SK-N-SH treated with all-trans-retinoic acid at 6 μM for 48 hours (cell line): ENCODE measurements around the gene MAST4.

Source experiments
- ATAC-seq: fragments of 200-7000 bp; cut with Tn5 transposase; 3 replicates; pipeline ENCODE4 v1.9.1; 2020; ENCODE audit warnings: mild to moderate bottlenecking, moderate library complexity
- ARNTL ChIP-seq: fragments of 450-650 bp; formaldehyde crosslinking; IDR thresholded peaks from 2 replicates; pipeline ENCODE4 v1.5.0; 2020; ENCODE audit warnings: low read depth, mild to moderate bottlenecking, moderate library complexity, borderline replicate concordance
- BACH2 ChIP-seq: fragments of 250-450 bp; sonication (Bioruptor Pico); IDR thresholded peaks from 2 replicates; pipeline ENCODE4 v1.9.0; 2021; ENCODE audit warnings: mild to moderate bottlenecking, borderline replicate concordance
- CSDC2 ChIP-seq: fragments of 250-450 bp; sonication (Bioruptor Pico); IDR thresholded peaks from 2 replicates; pipeline ENCODE4 v1.5.0; 2020; ENCODE audit warnings: mild to moderate bottlenecking, moderate library complexity
- ESRRG ChIP-seq: fragments of 250-450 bp; sonication (Bioruptor Pico); IDR thresholded peaks from 2 replicates; pipeline ENCODE4 v1.6.1; 2021; ENCODE audit warnings: mild to moderate bottlenecking
- GLIS3 ChIP-seq: fragments of 250-450 bp; sonication (Bioruptor Pico); IDR thresholded peaks from 2 replicates; pipeline ENCODE4 v1.5.0; 2020; ENCODE audit warnings: mild to moderate bottlenecking, moderate library complexity
- ISL1 ChIP-seq: fragments of 250-450 bp; sonication (Bioruptor Pico); IDR thresholded peaks from 2 replicates; pipeline ENCODE4 v2.1.2; 2022; ENCODE audit warnings: mild to moderate bottlenecking, moderate library complexity
- OSR1 ChIP-seq: fragments of 250-450 bp; sonication (Bioruptor Pico); IDR thresholded peaks from 2 replicates; pipeline ENCODE4 v1.8.0; 2022; ENCODE audit warnings: moderate library complexity, mild to moderate bottlenecking, inconsistent platforms
- PPARA ChIP-seq: fragments of 250-450 bp; sonication (Bioruptor Pico); IDR thresholded peaks from 2 replicates; pipeline ENCODE4 v1.5.0; 2020; ENCODE audit warnings: mild to moderate bottlenecking, borderline replicate concordance
- RARB ChIP-seq: fragments of 250-450 bp; sonication (Bioruptor Pico); IDR thresholded peaks from 2 replicates; pipeline ENCODE4 v1.8.0; 2021; ENCODE audit warnings: mild to moderate bottlenecking, moderate library complexity
- SNAI2 ChIP-seq: fragments of 250-450 bp; sonication (Bioruptor Pico); IDR thresholded peaks from 2 replicates; pipeline ENCODE4 v1.5.0; 2020; ENCODE audit warnings: mild to moderate bottlenecking, moderate library complexity
- TCF4 ChIP-seq: fragments of 250-450 bp; sonication (Bioruptor Pico); IDR thresholded peaks from 2 replicates; pipeline ENCODE4 v1.8.0; 2021; ENCODE audit warnings: mild to moderate bottlenecking, moderate library complexity, borderline replicate concordance
- TOX ChIP-seq: fragments of 250-450 bp; sonication (Bioruptor Pico); IDR thresholded peaks from 2 replicates; pipeline ENCODE4 v1.8.0; 2021; ENCODE audit warnings: mild to moderate bottlenecking, moderate library complexity, borderline replicate concordance
- ZC3H10 ChIP-seq: fragments of 250-450 bp; sonication (Bioruptor Pico); IDR thresholded peaks from 2 replicates; pipeline ENCODE4 v1.5.1; 2021; ENCODE audit warnings: mild to moderate bottlenecking, moderate library complexity
- ZFP3 ChIP-seq: fragments of 250-450 bp; sonication (Bioruptor Pico); IDR thresholded peaks from 2 replicates; pipeline ENCODE4 v1.5.0; 2020; ENCODE audit warnings: mild to moderate bottlenecking, moderate library complexity
- ZFP30 ChIP-seq: fragments of 450-650 bp; formaldehyde crosslinking; IDR thresholded peaks from 2 replicates; pipeline ENCODE4 v1.5.0; 2022; ENCODE audit warnings: mild to moderate bottlenecking, moderate library complexity
- ZNF565 ChIP-seq: fragments of 450-650 bp; formaldehyde crosslinking; conservative IDR thresholded peaks from 2 replicates; pipeline ENCODE4 v1.5.0; 2020; ENCODE audit warnings: low read depth, mild to moderate bottlenecking, moderate library complexity
- ZNF70 ChIP-seq: fragments of 450-650 bp; formaldehyde crosslinking; IDR thresholded peaks from 2 replicates; pipeline ENCODE4 v1.5.0; 2020; ENCODE audit warnings: mild to moderate bottlenecking, moderate library complexity
- ZNF8 ChIP-seq: fragments of 450-650 bp; formaldehyde crosslinking; IDR thresholded peaks from 2 replicates; pipeline ENCODE4 v1.5.0; 2020; ENCODE audit warnings: mild to moderate bottlenecking, moderate library complexity
- TF ChIP-seq, protein P1 (sequence below): fragments of 250-450 bp; sonication (Bioruptor Pico); IDR thresholded peaks from 2 replicates; pipeline ENCODE4 v1.5.1; 2020; ENCODE audit warnings: low read depth, mild to moderate bottlenecking, moderate library complexity
- TF ChIP-seq, protein P2 (sequence below): fragments of 250-450 bp; sonication (Bioruptor Pico); IDR thresholded peaks from 2 replicates; pipeline ENCODE4 v1.5.0; 2020; ENCODE audit warnings: mild to moderate bottlenecking, moderate library complexity
- TF ChIP-seq, protein P3 (sequence below): fragments of 250-450 bp; sonication (Bioruptor Pico); IDR thresholded peaks from 2 replicates; pipeline ENCODE4 v1.8.0; 2020; ENCODE audit warnings: mild to moderate bottlenecking, moderate library complexity, borderline replicate concordance
- TF ChIP-seq, protein P4 (sequence below): fragments of 250-450 bp; sonication (Bioruptor Pico); IDR thresholded peaks from 2 replicates; pipeline ENCODE4 v1.5.1; 2021; ENCODE audit warnings: mild to moderate bottlenecking, moderate library complexity
- TF ChIP-seq, protein P5 (sequence below): fragments of 250-450 bp; sonication (Bioruptor Pico); IDR thresholded peaks from 2 replicates; pipeline ENCODE4 v1.8.0; 2021; ENCODE audit warnings: low read depth, mild to moderate bottlenecking, moderate library complexity, borderline replicate concordance

MAST4 gene

DNA sequence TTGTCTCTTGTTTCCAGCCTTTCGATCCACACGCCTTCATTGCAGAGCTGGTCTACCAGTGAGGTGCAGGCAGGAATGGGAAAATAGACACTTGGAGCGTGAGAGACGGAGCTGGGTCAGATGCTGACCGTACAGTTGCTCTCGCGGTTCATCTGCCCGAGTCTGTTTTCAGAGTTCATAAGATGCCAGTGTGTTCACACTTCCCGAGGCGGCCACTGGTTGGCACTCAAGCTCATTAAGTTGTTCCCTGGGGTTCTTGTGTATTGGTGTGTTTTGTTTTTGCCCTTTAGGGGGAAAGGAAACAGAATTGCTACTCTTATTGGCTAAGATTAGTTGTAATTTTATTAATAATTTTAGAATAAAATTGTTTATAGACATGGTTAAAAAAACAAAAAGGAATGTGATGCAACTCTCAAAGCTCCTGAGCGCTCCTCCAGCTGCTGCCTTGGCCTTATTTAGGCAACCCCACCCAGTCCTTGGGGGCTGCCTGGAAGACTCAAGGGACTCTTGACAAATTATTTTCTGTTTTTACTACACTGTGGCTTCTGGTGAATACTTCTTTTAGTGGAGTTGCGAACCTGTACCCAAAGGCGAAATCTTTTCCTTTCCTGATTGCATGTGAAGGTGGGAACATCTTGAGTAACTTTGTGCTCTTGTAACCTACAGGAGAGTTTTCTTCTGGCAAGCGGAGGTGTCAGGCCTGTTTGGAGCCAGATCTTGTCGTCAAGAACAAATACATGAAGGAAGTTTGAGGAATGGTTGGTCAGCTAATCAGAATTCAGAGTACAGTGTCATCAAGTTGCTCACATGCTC lies 146.1 kb downstream of the MAST4 start:
- peak; percentile 60 for ATAC-seq
- TF ChIP-seq ZNF70 (CRISPR knock-in tag) (no peak), CSDC2 (no peak), ARNTL (CRISPR knock-in tag) (no peak), ZFP30 (CRISPR knock-in tag) (no peak), ZNF565 (CRISPR knock-in tag) (no peak), GLIS3 (no peak), ZC3H10 (CRISPR knock-in tag) (no peak), PPARA (CRISPR knock-in tag) (no peak), BACH2 (CRISPR knock-in tag) (no peak), ZNF8 (CRISPR knock-in tag) (no peak), TOX (CRISPR knock-in tag) (no peak), SNAI2 (CRISPR knock-in tag) (no peak), TCF4 (no peak), RARB (no peak), ESRRG (CRISPR knock-in tag) (no peak), ZFP3 (no peak)
- TF ChIP-seq, protein P1, sequence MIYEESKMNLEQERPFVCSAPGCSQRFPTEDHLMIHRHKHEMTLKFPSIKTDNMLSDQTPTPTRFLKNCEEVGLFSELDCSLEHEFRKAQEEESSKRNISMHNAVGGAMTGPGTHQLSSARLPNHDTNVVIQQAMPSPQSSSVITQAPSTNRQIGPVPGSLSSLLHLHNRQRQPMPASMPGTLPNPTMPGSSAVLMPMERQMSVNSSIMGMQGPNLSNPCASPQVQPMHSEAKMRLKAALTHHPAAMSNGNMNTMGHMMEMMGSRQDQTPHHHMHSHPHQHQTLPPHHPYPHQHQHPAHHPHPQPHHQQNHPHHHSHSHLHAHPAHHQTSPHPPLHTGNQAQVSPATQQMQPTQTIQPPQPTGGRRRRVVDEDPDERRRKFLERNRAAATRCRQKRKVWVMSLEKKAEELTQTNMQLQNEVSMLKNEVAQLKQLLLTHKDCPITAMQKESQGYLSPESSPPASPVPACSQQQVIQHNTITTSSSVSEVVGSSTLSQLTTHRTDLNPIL (CRISPR knock-in tag): no peak
- TF ChIP-seq, protein P2, sequence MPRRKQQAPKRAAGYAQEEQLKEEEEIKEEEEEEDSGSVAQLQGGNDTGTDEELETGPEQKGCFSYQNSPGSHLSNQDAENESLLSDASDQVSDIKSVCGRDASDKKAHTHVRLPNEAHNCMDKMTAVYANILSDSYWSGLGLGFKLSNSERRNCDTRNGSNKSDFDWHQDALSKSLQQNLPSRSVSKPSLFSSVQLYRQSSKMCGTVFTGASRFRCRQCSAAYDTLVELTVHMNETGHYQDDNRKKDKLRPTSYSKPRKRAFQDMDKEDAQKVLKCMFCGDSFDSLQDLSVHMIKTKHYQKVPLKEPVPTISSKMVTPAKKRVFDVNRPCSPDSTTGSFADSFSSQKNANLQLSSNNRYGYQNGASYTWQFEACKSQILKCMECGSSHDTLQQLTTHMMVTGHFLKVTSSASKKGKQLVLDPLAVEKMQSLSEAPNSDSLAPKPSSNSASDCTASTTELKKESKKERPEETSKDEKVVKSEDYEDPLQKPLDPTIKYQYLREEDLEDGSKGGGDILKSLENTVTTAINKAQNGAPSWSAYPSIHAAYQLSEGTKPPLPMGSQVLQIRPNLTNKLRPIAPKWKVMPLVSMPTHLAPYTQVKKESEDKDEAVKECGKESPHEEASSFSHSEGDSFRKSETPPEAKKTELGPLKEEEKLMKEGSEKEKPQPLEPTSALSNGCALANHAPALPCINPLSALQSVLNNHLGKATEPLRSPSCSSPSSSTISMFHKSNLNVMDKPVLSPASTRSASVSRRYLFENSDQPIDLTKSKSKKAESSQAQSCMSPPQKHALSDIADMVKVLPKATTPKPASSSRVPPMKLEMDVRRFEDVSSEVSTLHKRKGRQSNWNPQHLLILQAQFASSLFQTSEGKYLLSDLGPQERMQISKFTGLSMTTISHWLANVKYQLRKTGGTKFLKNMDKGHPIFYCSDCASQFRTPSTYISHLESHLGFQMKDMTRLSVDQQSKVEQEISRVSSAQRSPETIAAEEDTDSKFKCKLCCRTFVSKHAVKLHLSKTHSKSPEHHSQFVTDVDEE (CRISPR knock-in tag): no peak
- TF ChIP-seq, protein P3, sequence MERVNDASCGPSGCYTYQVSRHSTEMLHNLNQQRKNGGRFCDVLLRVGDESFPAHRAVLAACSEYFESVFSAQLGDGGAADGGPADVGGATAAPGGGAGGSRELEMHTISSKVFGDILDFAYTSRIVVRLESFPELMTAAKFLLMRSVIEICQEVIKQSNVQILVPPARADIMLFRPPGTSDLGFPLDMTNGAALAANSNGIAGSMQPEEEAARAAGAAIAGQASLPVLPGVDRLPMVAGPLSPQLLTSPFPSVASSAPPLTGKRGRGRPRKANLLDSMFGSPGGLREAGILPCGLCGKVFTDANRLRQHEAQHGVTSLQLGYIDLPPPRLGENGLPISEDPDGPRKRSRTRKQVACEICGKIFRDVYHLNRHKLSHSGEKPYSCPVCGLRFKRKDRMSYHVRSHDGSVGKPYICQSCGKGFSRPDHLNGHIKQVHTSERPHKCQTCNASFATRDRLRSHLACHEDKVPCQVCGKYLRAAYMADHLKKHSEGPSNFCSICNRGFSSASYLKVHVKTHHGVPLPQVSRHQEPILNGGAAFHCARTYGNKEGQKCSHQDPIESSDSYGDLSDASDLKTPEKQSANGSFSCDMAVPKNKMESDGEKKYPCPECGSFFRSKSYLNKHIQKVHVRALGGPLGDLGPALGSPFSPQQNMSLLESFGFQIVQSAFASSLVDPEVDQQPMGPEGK (CRISPR knock-in tag): no peak
- TF ChIP-seq, all 23 proteins: peak for 0

DNA sequence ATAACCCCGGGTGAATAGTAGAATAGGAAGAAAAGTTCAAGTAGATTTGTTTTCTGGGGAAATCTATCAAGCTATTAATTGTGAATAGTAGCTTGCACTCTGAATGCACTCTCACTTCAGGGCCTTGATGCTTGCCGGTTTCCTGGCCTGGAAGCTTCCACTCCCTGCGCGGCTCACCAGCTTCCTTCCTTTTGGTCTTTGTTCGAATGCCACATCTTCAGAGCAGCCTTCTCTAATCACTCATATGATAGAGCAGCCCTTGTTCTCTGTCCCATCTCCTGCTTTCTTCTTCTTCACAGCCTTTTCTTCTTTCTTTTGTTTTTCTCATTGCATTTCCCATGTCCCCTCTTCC lies 146.7 kb downstream of the MAST4 start:
- TF ChIP-seq ESRRG (CRISPR knock-in tag) (no peak), RARB (no peak), TCF4 (no peak), OSR1 (CRISPR knock-in tag) (no peak), BACH2 (CRISPR knock-in tag) (no peak), GLIS3 (no peak), ZFP30 (CRISPR knock-in tag) (no peak), ZC3H10 (CRISPR knock-in tag) (no peak)
- TF ChIP-seq, protein P2 (CRISPR knock-in tag): no peak

DNA sequence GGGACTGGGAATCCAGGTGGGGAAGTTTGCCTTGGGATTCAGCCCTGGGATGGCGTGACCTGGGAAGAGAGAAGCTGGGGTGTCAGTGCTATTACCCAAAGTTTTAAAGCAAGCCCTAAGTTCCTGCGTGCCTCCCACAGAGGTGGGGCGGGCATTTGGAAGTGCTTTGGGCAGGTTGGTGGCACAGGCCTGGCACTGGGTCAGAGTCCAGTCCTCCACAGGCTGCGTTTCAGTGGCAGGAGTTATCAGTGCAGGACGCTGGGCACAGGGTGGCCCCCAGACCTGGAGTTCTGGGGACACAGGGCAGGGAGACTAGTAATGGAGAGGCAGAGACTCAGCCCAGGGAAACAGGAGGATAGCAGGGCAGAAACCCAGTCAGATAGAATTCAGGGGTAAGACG lies 147.2 kb downstream of the MAST4 start:
- no peak for ATAC-seq

More for the DNA sequence above, 146.7 kb downstream of the MAST4 start:
- ATAC-seq: no peak

More for the DNA sequence above, 147.2 kb downstream of the MAST4 start:
- TF ChIP-seq CSDC2: no peak
- TF ChIP-seq, protein P1 (CRISPR knock-in tag): no peak
- no peak for TF ChIP-seq ZNF70 (CRISPR knock-in tag)
- TF ChIP-seq, protein P4, sequence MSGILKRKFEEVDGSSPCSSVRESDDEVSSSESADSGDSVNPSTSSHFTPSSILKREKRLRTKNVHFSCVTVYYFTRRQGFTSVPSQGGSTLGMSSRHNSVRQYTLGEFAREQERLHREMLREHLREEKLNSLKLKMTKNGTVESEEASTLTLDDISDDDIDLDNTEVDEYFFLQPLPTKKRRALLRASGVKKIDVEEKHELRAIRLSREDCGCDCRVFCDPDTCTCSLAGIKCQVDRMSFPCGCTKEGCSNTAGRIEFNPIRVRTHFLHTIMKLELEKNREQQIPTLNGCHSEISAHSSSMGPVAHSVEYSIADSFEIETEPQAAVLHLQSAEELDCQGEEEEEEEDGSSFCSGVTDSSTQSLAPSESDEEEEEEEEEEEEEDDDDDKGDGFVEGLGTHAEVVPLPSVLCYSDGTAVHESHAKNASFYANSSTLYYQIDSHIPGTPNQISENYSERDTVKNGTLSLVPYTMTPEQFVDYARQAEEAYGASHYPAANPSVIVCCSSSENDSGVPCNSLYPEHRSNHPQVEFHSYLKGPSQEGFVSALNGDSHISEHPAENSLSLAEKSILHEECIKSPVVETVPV (CRISPR knock-in tag): no peak
- TF ChIP-seq, protein P5, sequence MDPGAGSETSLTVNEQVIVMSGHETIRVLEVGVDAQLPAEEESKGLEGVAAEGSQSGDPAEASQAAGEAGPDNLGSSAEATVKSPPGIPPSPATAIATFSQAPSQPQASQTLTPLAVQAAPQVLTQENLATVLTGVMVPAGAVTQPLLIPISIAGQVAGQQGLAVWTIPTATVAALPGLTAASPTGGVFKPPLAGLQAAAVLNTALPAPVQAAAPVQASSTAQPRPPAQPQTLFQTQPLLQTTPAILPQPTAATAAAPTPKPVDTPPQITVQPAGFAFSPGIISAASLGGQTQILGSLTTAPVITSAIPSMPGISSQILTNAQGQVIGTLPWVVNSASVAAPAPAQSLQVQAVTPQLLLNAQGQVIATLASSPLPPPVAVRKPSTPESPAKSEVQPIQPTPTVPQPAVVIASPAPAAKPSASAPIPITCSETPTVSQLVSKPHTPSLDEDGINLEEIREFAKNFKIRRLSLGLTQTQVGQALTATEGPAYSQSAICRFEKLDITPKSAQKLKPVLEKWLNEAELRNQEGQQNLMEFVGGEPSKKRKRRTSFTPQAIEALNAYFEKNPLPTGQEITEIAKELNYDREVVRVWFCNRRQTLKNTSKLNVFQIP (CRISPR knock-in tag): no peak
- no peak for TF ChIP-seq SNAI2 (CRISPR knock-in tag)
- no peak for TF ChIP-seq ARNTL (CRISPR knock-in tag)
- no peak for TF ChIP-seq OSR1 (CRISPR knock-in tag)
- TF ChIP-seq BACH2 (CRISPR knock-in tag): no peak
- no peak for TF ChIP-seq TOX (CRISPR knock-in tag)
- no peak for TF ChIP-seq ESRRG (CRISPR knock-in tag)
- TF ChIP-seq ZNF8 (CRISPR knock-in tag): no peak
- no peak for TF ChIP-seq GLIS3
- TF ChIP-seq ISL1: no peak
- no peak for TF ChIP-seq ZNF565 (CRISPR knock-in tag)
